ENCODE results near the gene OGFOD3.

- no peak for TF ChIP-seq CTCF (IDR thresholded peaks at IDR 0.05)
- TF ChIP-seq POLR2A (IDR thresholded peaks at IDR 0.05): no peak
These were observed 18.7 kb downstream of the OGFOD3 start for GRCh38 chr17:82399601-82400101.
